Bone marrow (tissue), 2 donors: ENCODE data around the gene TOPBP1.
"Not testable (repeated sequence)": the region's sequence is repeated elsewhere in the genome, so short reads cannot be mapped to it uniquely, and the experiment has no call there.

Experiments used
- DNase-seq, 2 donors: peaks; one replicate each; lab custom pipeline; 2025; lab: John Stamatoyannopoulos, UW

Gene TOPBP1

DNA sequence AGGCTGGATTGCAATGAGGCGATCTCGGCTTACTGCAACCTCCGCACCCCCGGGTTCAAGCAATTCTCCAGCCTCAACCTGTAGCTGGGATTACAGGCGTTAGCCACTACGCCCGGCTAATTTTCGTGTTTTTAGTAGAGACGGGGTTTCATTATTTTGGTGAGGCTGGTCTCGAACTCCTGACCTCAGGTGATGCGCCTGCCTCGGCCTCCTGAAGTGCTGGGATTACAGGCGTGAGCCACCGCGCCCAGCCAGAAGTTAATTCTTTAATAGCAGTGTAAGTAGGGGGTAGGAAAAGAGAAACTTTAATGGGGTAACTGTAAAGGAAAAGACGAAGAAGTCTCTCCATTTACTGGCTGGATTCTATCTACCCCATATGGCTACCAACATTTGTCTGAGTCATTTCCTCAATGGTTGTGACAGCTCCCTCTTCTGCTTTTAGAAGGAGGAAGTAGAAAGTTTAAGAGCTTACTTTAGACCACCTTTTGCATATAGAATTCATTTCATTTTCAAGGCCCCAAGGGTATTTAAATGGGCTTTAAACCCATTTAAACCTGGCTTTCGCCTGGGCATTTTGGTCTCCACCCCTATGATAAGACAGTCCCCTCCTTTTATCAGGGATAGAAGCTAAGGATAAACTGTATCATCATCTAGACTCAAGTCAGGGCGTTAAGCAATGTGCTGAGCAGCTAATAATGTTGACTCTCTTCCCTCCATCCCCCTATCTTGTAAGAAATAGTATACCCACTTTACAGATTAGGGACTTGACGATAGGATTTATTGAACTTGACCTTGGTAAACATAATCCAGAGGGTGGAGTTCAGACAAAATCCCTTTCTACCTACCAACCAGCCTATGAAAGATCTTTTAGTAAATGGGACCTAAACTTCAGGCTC is 89.3 kb downstream of the TOPBP1 start:
- no peak for DNase-seq

DNA sequence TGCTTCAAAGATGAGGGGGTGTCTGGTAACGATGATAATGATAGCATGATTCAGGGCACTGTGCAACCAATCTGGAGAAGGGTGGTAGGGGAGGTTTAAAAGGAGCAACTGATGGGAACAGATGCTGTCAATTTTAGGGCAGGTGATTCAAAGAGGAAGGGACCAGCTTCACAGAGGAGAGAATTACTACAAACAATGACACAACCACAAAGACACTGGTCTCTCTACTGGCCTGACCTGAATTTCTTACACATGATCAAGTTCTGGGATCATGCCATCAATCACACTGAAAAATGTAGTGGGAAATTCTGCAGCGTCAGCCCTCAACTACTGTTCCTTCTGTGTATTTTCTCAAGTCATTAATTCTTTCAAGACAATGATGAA is 90.8 kb downstream of the TOPBP1 start:
- no peak for DNase-seq

DNA sequence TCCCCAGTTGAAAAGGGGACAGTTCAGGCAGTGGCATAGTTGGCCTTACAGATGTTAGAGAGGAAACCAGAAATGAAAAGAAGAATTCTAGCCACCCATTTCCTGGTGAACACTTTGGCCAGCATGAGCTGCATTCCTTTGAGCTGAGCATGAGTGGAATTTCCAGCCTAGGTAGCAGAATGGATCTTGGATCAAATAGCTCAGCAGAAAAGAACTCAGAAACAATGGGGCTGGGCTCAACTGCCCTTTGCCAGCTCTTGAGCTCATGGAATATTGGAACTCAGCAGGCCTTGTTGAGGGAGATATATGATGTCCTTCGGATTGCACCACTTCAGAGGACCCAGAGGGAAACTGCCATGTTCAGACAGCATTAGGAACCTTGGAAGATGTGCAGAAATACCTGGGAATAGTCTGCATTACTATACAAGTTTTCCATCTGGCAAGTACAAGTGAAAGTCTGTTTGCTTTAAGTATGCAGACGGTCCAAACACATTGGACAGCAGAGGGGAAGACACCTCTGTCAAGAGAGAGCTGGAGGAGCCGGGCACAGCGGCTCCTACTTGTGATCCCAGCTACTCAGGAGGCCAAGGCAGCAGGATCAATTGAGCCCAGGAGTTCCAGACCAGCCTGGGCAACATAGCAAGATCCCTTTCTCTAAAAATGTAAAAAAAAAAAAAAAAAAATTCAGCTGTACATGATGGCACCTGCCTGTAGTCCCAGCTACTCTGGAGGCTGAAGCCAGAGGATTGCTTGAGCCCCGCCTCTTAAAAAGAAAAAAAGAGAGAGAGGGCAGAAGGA is 91.4 kb downstream of the TOPBP1 start:
- no peak for DNase-seq

DNA sequence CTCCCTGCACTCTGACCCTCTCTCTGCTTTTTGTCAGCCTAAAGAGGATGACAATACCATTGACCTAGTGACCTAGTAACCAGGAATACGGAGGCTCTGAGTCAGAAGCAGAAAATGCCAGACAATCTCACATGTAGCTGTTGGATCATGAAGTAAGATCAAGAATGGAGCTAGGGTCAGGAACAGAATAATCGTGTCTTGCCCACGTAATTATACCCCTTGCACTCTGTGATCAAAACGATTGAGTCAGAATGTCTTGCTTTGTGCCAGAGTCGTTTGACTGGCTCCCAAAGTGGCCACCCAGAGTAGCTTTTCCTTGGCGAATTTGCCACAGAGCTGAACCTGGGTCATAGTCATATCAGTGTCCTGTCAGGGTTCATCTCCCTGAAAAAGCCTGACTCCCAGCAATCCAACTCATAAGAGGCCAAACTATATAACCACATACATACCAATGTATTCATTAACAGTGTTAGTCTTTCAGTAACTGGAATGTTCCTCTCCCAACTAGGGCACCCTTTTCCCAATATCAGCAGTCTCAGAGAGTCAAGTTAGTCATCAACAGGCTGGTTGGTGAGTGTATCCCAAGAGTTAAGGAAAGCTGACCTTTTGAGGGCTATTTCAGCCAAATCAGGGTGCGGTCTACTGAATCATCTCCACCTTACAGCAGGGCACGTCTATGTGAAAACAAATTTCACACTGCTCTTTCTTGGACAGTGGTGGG is 93.3 kb downstream of the TOPBP1 start:
- no peak for DNase-seq

DNA sequence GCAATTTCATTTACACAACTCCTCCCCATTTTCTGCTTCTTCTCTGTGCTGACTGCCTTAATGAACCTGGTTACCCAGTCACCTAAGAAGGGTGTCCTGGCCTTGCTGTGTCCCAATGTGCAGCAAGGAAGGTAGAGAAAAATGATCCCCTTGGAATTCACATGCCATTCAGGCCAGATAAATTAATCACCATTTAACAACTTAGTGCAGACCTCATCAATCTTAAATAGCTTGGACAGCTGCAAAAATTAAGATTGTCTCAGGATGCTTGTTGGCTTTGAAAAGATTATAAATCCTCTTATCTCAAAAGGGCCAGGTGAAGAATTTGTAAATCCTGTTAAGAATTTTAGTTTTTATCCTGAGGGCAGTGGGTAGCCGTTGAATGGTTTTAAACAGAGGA is 97.9 kb downstream of the TOPBP1 start:
- no peak for DNase-seq

DNA sequence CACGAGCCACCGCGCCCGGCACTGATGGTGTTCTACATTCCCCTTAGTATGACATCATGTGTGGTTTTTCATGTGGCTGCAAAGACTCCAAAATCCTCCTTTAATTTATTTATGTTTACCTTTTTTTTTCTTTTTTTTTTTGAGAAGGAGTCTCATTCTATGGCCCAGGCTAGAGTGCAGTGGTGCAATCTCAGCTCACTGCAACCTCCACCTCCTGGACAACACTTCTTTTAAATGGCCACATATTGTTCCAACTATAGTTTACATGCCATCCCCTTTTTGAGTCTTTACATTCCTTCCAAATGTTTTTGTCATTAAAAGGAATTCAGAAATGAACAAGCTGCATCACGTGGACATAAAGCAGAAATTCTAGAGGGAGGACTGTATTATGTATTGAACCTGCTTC is 98.6 kb downstream of the TOPBP1 start:
- no peak for DNase-seq

DNA sequence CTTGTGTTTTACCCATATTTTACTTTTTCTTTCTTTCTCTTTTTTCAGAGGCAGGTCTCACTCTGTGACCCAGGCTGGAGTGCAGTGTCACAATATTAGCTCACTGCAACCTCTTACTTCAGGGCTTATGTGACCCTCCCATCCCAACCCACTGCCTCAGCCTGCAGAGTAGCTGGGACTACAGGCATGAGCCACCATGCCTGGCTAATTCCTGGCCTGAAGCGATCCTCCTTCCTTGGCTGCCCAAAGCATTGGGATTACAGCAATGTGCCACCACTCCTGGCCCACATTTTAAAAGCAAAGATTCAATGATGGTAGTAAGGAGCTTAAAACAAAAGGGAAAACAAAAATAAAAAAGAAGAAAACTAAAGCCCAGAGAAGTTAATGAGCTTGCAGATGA is 99.4 kb downstream of the TOPBP1 start:
- DNase-seq: no peak

DNA sequence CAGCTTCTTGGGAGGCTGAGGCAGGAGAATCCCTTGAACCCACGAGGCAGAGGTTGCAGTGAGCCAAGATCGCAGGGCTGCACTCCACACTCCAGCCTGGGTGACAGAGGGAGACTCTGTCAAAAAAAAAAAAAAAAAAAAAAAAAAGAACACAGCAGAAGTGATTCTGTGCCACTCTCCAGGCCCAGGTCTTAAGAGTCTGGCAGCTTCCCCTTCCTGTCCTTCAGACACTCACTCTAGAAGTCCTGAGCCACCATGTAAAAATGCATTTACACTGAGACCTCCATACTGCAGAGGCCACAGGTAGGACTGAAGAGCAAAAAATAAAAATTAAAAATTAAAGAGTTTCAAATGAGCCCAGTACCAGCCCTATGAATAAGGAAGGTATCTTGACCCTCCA is 100.1 kb downstream of the TOPBP1 start:
- no peak for DNase-seq

DNA sequence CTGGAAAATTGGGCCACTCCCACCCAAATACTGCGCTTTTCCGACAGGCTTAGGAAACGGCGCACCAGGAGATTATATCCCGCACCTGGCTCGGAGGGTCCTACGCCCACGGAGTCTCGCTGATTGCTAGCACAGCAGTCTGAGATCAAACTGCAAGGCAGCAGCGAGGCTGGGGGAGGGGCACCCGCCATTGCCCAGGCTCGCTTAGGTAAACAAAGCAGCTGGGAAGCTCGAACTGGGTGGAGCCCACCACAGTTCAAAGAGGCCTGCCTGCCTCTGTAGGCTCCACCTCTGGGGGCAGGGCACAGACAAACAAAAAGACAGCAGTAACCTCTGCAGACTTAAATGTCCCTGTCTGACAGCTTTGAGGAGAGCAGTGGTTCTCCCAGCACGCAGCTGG is 110.2 kb downstream of the TOPBP1 start:
- DNase-seq: not testable (repeated sequence)
